GM20000 (cell line): ENCODE measurements around the gene GLT1D1.
A peak's percentile ranks its signal among the peaks of the same experiment; 100 is the strongest.
"Not testable (repeated sequence)": the region's sequence is repeated elsewhere in the genome, so short reads cannot be mapped to it uniquely, and the experiment has no call there.

Experiments
- DNase-seq: peaks from one replicate; pipeline ENCODE4 v3.0.0; 2012; ENCODE audit warnings: low spot score
- TF ChIP-seq, protein P1 (sequence below): IDR thresholded peaks from 2 replicates; pipeline ENCODE4 v1.5.1; 2012; ENCODE audit warnings: mild to moderate bottlenecking, control low read depth; ENCODE audit errors: extremely low read depth, missing control alignments

Gene GLT1D1

GRCh38 chr12:128850400-128850799 is 2.9 kb upstream of the GLT1D1 start:
- no peak for DNase-seq
- TF ChIP-seq, protein P1, sequence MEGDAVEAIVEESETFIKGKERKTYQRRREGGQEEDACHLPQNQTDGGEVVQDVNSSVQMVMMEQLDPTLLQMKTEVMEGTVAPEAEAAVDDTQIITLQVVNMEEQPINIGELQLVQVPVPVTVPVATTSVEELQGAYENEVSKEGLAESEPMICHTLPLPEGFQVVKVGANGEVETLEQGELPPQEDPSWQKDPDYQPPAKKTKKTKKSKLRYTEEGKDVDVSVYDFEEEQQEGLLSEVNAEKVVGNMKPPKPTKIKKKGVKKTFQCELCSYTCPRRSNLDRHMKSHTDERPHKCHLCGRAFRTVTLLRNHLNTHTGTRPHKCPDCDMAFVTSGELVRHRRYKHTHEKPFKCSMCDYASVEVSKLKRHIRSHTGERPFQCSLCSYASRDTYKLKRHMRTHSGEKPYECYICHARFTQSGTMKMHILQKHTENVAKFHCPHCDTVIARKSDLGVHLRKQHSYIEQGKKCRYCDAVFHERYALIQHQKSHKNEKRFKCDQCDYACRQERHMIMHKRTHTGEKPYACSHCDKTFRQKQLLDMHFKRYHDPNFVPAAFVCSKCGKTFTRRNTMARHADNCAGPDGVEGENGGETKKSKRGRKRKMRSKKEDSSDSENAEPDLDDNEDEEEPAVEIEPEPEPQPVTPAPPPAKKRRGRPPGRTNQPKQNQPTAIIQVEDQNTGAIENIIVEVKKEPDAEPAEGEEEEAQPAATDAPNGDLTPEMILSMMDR: no peak

GRCh38 chr12:128851429-128851828 is 1.8 kb upstream of the GLT1D1 start:
- not testable (repeated sequence) for DNase-seq

DNA sequence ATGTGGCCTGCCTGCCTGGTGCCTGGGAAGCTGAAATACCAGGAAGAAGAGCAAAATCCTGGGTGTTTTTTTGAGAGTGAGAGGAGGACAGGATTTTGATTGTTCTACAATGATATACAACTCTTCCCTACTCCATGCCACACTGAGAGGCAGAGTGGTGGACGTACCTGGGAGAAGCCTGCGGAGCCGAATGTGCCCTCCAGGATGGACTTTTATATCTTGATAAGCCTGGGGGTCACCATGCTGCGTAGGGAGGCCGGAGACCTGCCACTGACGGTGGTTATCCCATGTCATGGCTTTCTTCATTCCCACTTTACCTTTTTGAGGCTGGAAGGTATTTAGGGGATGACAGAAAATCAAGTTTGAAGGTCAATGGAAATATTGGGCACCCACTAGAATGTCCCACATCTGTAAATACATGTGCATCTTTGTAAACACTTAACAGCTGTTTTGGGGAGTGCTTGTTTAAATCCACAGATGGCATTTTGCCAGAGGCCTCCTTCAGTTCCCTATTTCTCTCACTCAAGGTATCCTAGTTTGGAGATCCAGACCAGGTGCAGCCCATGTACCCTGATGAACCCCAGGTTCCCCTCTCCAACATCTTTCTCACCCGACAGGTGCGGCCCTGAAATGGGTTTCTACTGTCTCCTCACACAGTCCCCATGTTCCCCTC is 1.1 kb upstream of the GLT1D1 start:
- TF ChIP-seq, protein P1: no peak
- DNase-seq: no peak

DNA sequence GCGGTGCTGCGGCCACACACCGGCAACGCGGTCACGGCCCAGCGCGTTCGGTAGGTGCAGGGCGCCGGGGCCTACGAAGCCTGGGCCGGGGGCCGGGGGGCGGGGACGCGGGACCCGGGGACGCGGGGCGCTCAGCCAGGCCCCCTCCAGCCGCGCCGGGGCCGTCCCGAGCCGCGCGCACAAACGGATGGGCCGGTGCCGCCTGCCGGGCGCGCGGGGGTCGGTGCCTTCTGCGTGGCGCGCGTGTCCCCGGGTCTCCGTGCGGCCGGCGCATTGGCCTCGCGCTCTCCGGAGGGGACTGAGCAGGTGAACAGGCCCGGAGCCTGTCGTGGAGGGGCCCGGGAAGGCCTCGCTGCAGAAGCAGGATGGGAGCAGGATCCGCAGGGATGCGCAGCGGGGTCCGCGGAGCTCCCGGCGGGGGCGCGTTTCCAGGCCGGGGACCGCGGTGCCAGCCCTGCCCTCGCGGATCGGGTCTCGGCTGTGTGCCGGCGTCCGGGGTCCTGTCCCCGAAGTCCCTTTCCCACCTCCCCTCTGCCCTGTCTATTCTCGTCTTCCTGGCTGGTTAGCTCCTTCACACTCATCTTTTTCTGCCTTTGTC is 421 bp downstream of the GLT1D1 start:
- DNase-seq: peak; percentile 64
- TF ChIP-seq, protein P1: no peak

DNA sequence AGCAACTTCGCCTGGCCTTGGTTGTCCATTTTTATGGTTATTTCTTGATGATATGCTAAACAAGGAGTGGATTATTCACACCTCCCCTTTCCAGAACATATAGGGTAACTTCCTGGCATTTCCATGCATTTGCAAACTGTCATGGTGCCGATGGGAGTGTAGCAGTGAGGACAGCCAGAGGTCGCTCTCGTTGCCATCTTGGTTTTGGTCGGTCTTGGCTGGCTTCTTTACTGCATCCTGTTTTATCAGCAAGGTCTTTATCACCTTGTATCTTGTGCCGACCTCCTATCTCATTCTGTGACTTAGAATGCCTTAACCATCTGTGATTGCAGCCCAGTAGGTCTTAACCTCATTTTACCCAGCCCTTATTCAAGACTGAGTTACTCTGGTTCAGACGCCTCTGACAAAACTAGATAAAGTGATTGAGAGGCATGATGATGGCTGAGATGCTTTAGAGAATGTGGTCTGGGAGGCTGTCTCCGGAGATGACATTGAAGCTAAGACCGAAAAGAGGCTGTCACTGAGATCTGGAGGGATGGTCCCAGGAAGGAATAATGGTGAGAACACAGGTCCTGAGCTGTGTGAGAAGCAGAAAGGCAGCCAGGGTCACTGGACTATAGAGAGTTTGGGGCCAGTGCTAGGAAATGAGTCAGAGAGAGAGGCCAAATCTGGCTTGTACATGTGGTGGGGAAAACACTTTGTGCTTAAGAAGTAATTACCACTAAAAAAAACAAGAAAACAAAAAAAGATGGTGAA is 2.9 kb downstream of the GLT1D1 start:
- TF ChIP-seq, protein P1: no peak
- DNase-seq: peak; percentile 56

GRCh38 chr12:128856791-128857078 is 3.5 kb downstream of the GLT1D1 start:
- TF ChIP-seq, protein P1: no peak
- DNase-seq: no peak

- TF ChIP-seq, protein P1: no peak
- DNase-seq: no peak
These were observed 4.0 kb downstream of the GLT1D1 start for GRCh38 chr12:128857133-128857763.
